K562 (cell line): Measurements from ENCODE around the gene DIS3L. TPM values are rescaled to one million over a fixed set of nuclear protein-coding genes. Genes with fewer than 3 reads are reported as not detected.
A peak's percentile ranks its signal among the peaks of the same experiment; 100 is the strongest.

Source experiments
- ATAC-seq: fragments of 200-7000 bp; cut with Tn5 transposase; 3 replicates; pipeline ENCODE4 v1.9.1; 2020; ENCODE audit warnings: moderate library complexity
- BruUV-seq: library from RNA; stranded (reverse); fragments of 400-500 nt; replicated peaks from 2 replicates; lab custom pipeline; 2021; lab: Mats Ljungman, UMichigan
- CTCF ChIA-PET: fragments of 300-600 bp; formaldehyde crosslinking; extraction: SDS; loops from one replicate; lab custom pipeline; 2021; ENCODE audit warnings: low intra/inter-chr PET ratio; lab: Yijun Ruan, JAX
- POLR2A ChIA-PET: fragments of 300-600, 350-650 bp; sonication (Branson Sonifier 250); formaldehyde crosslinking; extraction: SDS; loops from one replicate; lab custom pipeline; 2021; ENCODE audit warnings: antibody characterized with exemption, inconsistent platforms; lab: Yijun Ruan, JAX
- DNase-seq, 4 experiments: peaks; one replicate each; pipeline versions ENCODE4 v3.0.0 to v3.0.0-alpha.2; 2011 to 2018; ENCODE audit warnings: low spot score in 3 of 4, mixed read lengths in 3 of 4; ENCODE audit errors: extremely low read depth in 1 of 4
- FAIRE-seq: peaks from 2 replicates; lab custom pipeline; 2011; peaks lifted over from hg19 to GRCh38; lab: Jason Lieb, UNC
- H2AFZ ChIP-seq: 2 replicates; pipeline ENCODE4 v1.6.0; 2011; ENCODE audit warnings: low read depth, low read length, control low read depth, inconsistent platforms
- H3K27ac ChIP-seq: fragments of 200-600 bp; 3 replicates; pipeline ENCODE4 v1.8.0; 2011; ENCODE audit warnings: low read depth, mild to moderate bottlenecking, control low read depth, inconsistent platforms, low read length, moderate library complexity, mixed read lengths; ENCODE audit errors: extremely low read depth
- H3K27me3 ChIP-seq, 2 experiments: fragments of 300-600 bp in 1 of 2; 2 replicates in 1 of 2; 3 replicates in 1 of 2; pipeline versions ENCODE4 v1.6.0 to v1.8.0; 2011; ENCODE audit warnings: inconsistent platforms in 2 of 2, low read length in 2 of 2, mild to moderate bottlenecking in 1 of 2, mixed read lengths in 1 of 2, moderate library complexity in 1 of 2; ENCODE audit not compliant: control insufficient read depth in 2 of 2, insufficient read depth in 2 of 2
- H3K36me3 ChIP-seq: fragments of 300-600 bp; 3 replicates; pipeline ENCODE4 v1.8.0; 2011; ENCODE audit warnings: mild to moderate bottlenecking, low read length, inconsistent platforms; ENCODE audit not compliant: control insufficient read depth, insufficient read depth
- H3K4me1 ChIP-seq, 2 experiments: fragments of 200-600 bp in 1 of 2; replicated peaks in 1 of 2; 2 replicates in 1 of 2; 3 replicates in 1 of 2; pipeline versions ENCODE4 v1.5.1 to v1.8.0; 2011; ENCODE audit warnings: inconsistent platforms in 2 of 2, low read length in 2 of 2, mild to moderate bottlenecking in 1 of 2, mixed read lengths in 1 of 2, moderate library complexity in 1 of 2; ENCODE audit not compliant: control insufficient read depth in 2 of 2, insufficient read depth in 2 of 2
- H3K4me2 ChIP-seq: 2 replicates; pipeline ENCODE4 v1.6.1; 2011; ENCODE audit warnings: low read length, control low read depth, inconsistent platforms, mixed read lengths; ENCODE audit not compliant: insufficient read depth
- H3K4me3 ChIP-seq: fragments of 200-600 bp; sonication (generic), shearing (Covaris generic); 2 replicates; pipeline ENCODE4 v1.5.1; 2016; ENCODE audit warnings: control low read depth, inconsistent platforms
- H3K79me2 ChIP-seq: fragments of 200-600 bp; 3 replicates; pipeline ENCODE4 v1.8.0; 2011; ENCODE audit warnings: low read length, inconsistent platforms; ENCODE audit not compliant: control insufficient read depth, insufficient read depth
- H3K9ac ChIP-seq, 2 experiments: 2 replicates each; pipeline versions ENCODE4 v1.6.0 to v1.6.1; 2011; ENCODE audit warnings: low read depth in 2 of 2, low read length in 2 of 2, control low read depth in 1 of 2, inconsistent platforms in 1 of 2, mild to moderate bottlenecking in 1 of 2, mixed read lengths in 1 of 2; ENCODE audit not compliant: insufficient read depth in 1 of 2
- H3K9me1 ChIP-seq: one replicate; pipeline ENCODE4 v1.6.0; 2011; ENCODE audit warnings: inconsistent platforms, mild to moderate bottlenecking, low read length, moderate library complexity; ENCODE audit not compliant: control insufficient read depth, insufficient read depth
- H3K9me3 ChIP-seq: replicated peaks from 2 replicates; pipeline ENCODE4 v1.5.1; 2011; ENCODE audit warnings: low read depth, low read length, inconsistent platforms; ENCODE audit not compliant: control insufficient read depth, insufficient read depth
- H4K20me1 ChIP-seq: replicated peaks from 2 replicates; pipeline ENCODE4 v1.6.1; 2011; ENCODE audit warnings: low read length, inconsistent platforms, mixed read lengths; ENCODE audit not compliant: control insufficient read depth, insufficient read depth
- EZH2 ChIP-seq: IDR thresholded peaks from 2 replicates; pipeline ENCODE4 v1.6.1; 2012; ENCODE audit warnings: low read depth, mild to moderate bottlenecking, inconsistent platforms, low read length, borderline replicate concordance
- PCBP1 ChIP-seq: fragments of 200-400 bp; formaldehyde crosslinking; IDR thresholded peaks from 2 replicates; pipeline ENCODE4 v1.6.1; 2018; ENCODE audit warnings: mild to moderate bottlenecking, low read depth, low read length; ENCODE audit not compliant: poor library complexity, severe bottlenecking
- TBL1XR1 ChIP-seq, 2 experiments: IDR thresholded peaks; 2 replicates each; pipeline ENCODE4 v1.6.1; 2012; ENCODE audit warnings: improper control_type of control experiment in 2 of 2, low read length in 2 of 2, mild to moderate bottlenecking in 1 of 2
- ZNF512 ChIP-seq: IDR thresholded peaks from 2 replicates; pipeline ENCODE4 v1.6.1; 2016; ENCODE audit warnings: missing genetic modification characterization, missing compliant biosample characterization
- WGBS: fragments of 100-300 bp; shearing (Covaris generic); methylation state at CpG from one replicate; pipeline ENCODE4 v1.1.6; 2016; ENCODE audit warnings: low coverage, mixed read lengths; ENCODE audit not compliant: insufficient coverage; ENCODE audit errors: missing lambda C conversion rate; 5-methylcytosine and 5-hydroxymethylcytosine counted together
- in situ Hi-C: fragments of 300-500 bp; cut with MboI; formaldehyde crosslinking; loops from 4 replicates; pipeline ENCODE4 v1.15.0; 2018; ENCODE audit warnings: inconsistent platforms, mixed read lengths
- intact Hi-C: fragments of 100-400 bp; cut with micrococcal nuclease; formaldehyde crosslinking; loops from 2 replicates; pipeline ENCODE4 v1.14.2; 2022
- polyA plus RNA-seq, 8 experiments: library from polyadenylated mRNA; depleted of rRNA in 4 of 8; stranded (reverse) in 5 of 8; unstranded in 3 of 8; fragments of >200 nt; fragmentation: Nextera tagmentation in 2 of 8; fragmentation: Illumina TruSeq in 1 of 8; extraction: Ambion mirVana in 2 of 8; extraction: Trizol in 1 of 8; gene quantifications; 2 replicates each; pipeline versions ENCODE4 v1.2.1 to v1.2.3, GENCODE V29; 2011 to 2014; ENCODE audit warnings: inconsistent platforms in 1 of 8, missing spikeins in 1 of 8
- total RNA-seq, 7 experiments: library from RNA; depleted of rRNA in 6 of 7; stranded (reverse); fragments of >200 nt in 6 of 7; fragmentation: Illumina TruSeq in 2 of 7; extraction: Trizol in 2 of 7; gene quantifications; 2 replicates each; pipeline versions ENCODE4 v1.2.1 to v1.2.3, GENCODE V29; 2011 to 2021; ENCODE audit warnings: low replicate concordance in 1 of 7

Gene DIS3L
- total and polyA plus RNA-seq, 9 of the 15 experiments (the other 6 are each of a cell fraction or from before 2014, with no cell fraction given) = 5.9 to 34.6 (median 16.9) TPM

GRCh38 chr15:66253418-66254088 lies 39.8 kb upstream of the DIS3L start, which contains the start of gene MEGF11:
Gene MEGF11, minus strand, starts transcription at chr15:66253750. Its CDS starts 125,347 bp downstream, at chr15:66128403.
- CTCF ChIA-PET = interaction anchor here (1.8 kb wide), 1 partner anchor 34 kb away, joined by 9 read pairs; no protein-coding TSS in a partner anchor
- no peak for ATAC-seq

More at GRCh38 chr15:66253418-66254088, 39.8 kb upstream of the DIS3L start, which contains the start of gene MEGF11:
- intact Hi-C loops = loop anchor here (5.0 kb wide), 1 partner anchor 34 kb away; no protein-coding TSS in a partner anchor
- Histone ChIP-seq H4K20me1 (peaks cover 15% of the 10 kb centered on the region; the same call in 1 of the 2 replicates), H2AFZ (peak within 1 kb of the TSS; percentile 51; the same call in 1 of the 2 replicates), H3K9ac (no peak within 1 kb of the TSS), H3K4me2 (peak within 1 kb of the TSS; percentile 60), H3K9me1 (no peaks in the 10 kb centered on the region), H3K27me3 (peaks cover 57 to 70% of the 10 kb centered on the region in 2 experiments), H3K79me2 (no peaks in the 10 kb centered on the region), H3K4me3 (0 out of 2 replicates have a peak within 1 kb of the TSS, but pooled peaks have one; percentile 6), H3K9me3 (no peaks in the 10 kb centered on the region), H3K36me3 (no peaks in the 10 kb centered on the region), H3K4me1 (peaks cover 3 to 23% of the 10 kb centered on the region in 2 experiments; a peak in 3 of 5 replicates), H3K27ac (no peak within 1 kb of the TSS)
- POLR2A ChIA-PET = interaction anchor here (0.6 kb wide), 1 partner anchor 8 kb away, joined by 3 read pairs; no protein-coding TSS in a partner anchor
- TF ChIP-seq TBL1XR1 (IDR thresholded peaks at IDR 0.05; ENCODE audit: low read length in 2 of 2) = no peak
- peak; percentile 44 for TF ChIP-seq PCBP1
- peak; percentile 44; the same call in 1 of the 2 replicates for TF ChIP-seq ZNF512 (tag)
- TF ChIP-seq EZH2 = 0 out of 2 replicates have a peak, but pooled peaks have one; percentile 59
- no peak for FAIRE-seq
- in situ Hi-C loops = no loop called here
- peak in 3 of 4 experiments; percentile 31 to 45 (median 36) for DNase-seq
- BruUV-seq = no TSS peak
- 27% methylated on average over 22 of the region's 64 CpGs for WGBS
